Smooth muscle cell (in vitro differentiated cells): ENCODE measurements around the gene SLC7A8. TPM values are rescaled to one million over a fixed set of nuclear protein-coding genes. Genes with fewer than 3 reads are reported as not detected.

Source experiments
- DNase-seq: peaks from one replicate; lab custom pipeline; 2025; ENCODE audit not compliant: unreplicated experiment; lab: John Stamatoyannopoulos, UW
- H2AFZ ChIP-seq: fragments of 200-600 bp; sonication (generic); 2 replicates; pipeline ENCODE4 v1.6.0; 2016; ENCODE audit warnings: antibody characterized with exemption, low read depth, mild to moderate bottlenecking
- H3F3A ChIP-seq: fragments of 200-600 bp; sonication (generic); 2 replicates; pipeline ENCODE4 v1.6.0; 2017; ENCODE audit warnings: antibody characterized with exemption, low read depth
- H3K27ac ChIP-seq: fragments of 200-600 bp; sonication (generic); 2 replicates; pipeline ENCODE4 v1.5.1; 2016; ENCODE audit warnings: low read depth, mild to moderate bottlenecking
- H3K27me3 ChIP-seq: fragments of 200-600 bp; sonication (generic); 2 replicates; pipeline ENCODE4 v1.6.1; 2016; ENCODE audit warnings: low read depth, mild to moderate bottlenecking
- H3K36me3 ChIP-seq: fragments of 200-600 bp; sonication (generic); 2 replicates; pipeline ENCODE4 v1.5.1; 2016; ENCODE audit warnings: low read depth
- H3K4me1 ChIP-seq: fragments of 200-600 bp; sonication (generic); 2 replicates; pipeline ENCODE4 v1.5.1; 2016; ENCODE audit warnings: low read depth
- H3K4me2 ChIP-seq: fragments of 200-600 bp; sonication (generic); 2 replicates; pipeline ENCODE4 v1.6.0; 2016; ENCODE audit warnings: mild to moderate bottlenecking
- H3K4me3 ChIP-seq: fragments of 200-600 bp; sonication (generic); 2 replicates; pipeline ENCODE4 v1.5.1; 2016; ENCODE audit warnings: mild to moderate bottlenecking
- H3K79me2 ChIP-seq: fragments of 200-600 bp; sonication (generic); 2 replicates; pipeline ENCODE4 v1.6.0; 2016; ENCODE audit warnings: low read depth, mild to moderate bottlenecking
- H3K9ac ChIP-seq: fragments of 200-600 bp; sonication (generic); 2 replicates; pipeline ENCODE4 v1.6.0; 2016; ENCODE audit warnings: low read depth
- H3K9me3 ChIP-seq: fragments of 200-600 bp; sonication (generic); replicated peaks from 2 replicates; pipeline ENCODE4 v1.5.1; 2016; ENCODE audit warnings: low read depth
- H4K20me1 ChIP-seq: fragments of 200-600 bp; sonication (generic); 2 replicates; pipeline ENCODE4 v1.6.0; 2016; ENCODE audit warnings: low read depth
- CTCF ChIP-seq: fragments of 200-600 bp; sonication (generic); IDR thresholded peaks from 2 replicates; pipeline ENCODE4 v1.5.1; 2017; ENCODE audit warnings: borderline replicate concordance, mild to moderate bottlenecking, antibody characterized with exemption; ENCODE audit not compliant: insufficient read depth, poor library complexity, severe bottlenecking
- WGBS: methylation state at CpG from one replicate; pipeline ENCODE4 v1.1.7; 2016; ENCODE audit warnings: low lambda C conversion rate; 5-methylcytosine and 5-hydroxymethylcytosine counted together
- polyA plus RNA-seq: library from polyadenylated mRNA; unstranded; fragments of >200 nt; fragmentation: Nextera tagmentation; extraction: Ambion mirVana; gene quantifications from 2 replicates; pipeline ENCODE4 v1.2.1, GENCODE V29; 2016
- total RNA-seq: library from RNA; depleted of rRNA; stranded (reverse); fragments of >200 nt; gene quantifications from 2 replicates; pipeline ENCODE4 v1.2.3, GENCODE V29; 2014

The SLC7A8 gene
- total and polyA plus RNA-seq, 2 experiments from 2014 or later: 16.4 to 26.0 TPM

DNA sequence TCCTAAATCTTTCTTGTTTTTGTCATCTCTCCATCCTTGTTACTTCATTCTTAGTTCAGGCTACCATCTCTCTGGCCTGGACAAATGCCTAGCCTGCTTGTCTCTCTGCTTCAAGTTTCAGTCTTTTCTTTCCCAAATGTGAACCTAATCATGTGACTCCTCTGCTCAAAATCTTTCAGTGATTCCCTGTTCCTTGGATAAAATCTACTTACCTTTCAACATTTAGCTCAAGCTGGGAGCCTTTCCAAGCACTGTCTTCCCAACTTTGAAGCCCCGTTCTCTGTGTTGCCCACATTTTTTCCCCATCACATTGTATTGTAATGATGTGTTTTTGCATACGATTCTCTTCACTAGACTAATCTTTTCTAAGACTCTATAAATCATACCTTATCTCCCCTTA, 24.7 kb downstream of the SLC7A8 start:
- no peak overlapping the region for H3K4me3 ChIP-seq
- H3K27me3 ChIP-seq: no peaks in the 10 kb centered on the region
- H3K79me2 ChIP-seq: no peaks in the 10 kb centered on the region
- no peak overlapping the region for H3K9ac ChIP-seq
- H2AFZ ChIP-seq: no peak overlapping the region
- no peak for TF ChIP-seq CTCF
- peaks cover 35% of the 10 kb centered on the region for H3K4me1 ChIP-seq
- H3K4me2 ChIP-seq: no peak overlapping the region
- 41% methylated on average over 2 of the region's 2 CpGs for WGBS
- H3K9me3 ChIP-seq: no peaks in the 10 kb centered on the region
- peaks cover 12% of the 10 kb centered on the region for H3F3A ChIP-seq
- no peak overlapping the region for H3K27ac ChIP-seq
- no peaks in the 10 kb centered on the region for H4K20me1 ChIP-seq
- no peak for DNase-seq
- H3K36me3 ChIP-seq: no peaks in the 10 kb centered on the region

- H3K27me3 ChIP-seq: no peaks in the 10 kb centered on the region
- H3K79me2 ChIP-seq: no peaks in the 10 kb centered on the region
- no peaks in the 10 kb centered on the region for H3K36me3 ChIP-seq
- H3F3A ChIP-seq: peaks cover 9% of the 10 kb centered on the region
- H3K4me1 ChIP-seq: peaks cover 23% of the 10 kb centered on the region
- TF ChIP-seq CTCF: no peak
- no peaks in the 10 kb centered on the region for H4K20me1 ChIP-seq
- peak overlapping the region; percentile 23 for H3K4me3 ChIP-seq
- H3K4me2 ChIP-seq: peak overlapping the region; percentile 71
- H3K9ac ChIP-seq: peak overlapping the region; percentile 39
- peak; percentile 21 for DNase-seq
- peak overlapping the region; percentile 89 for H3K27ac ChIP-seq
- H2AFZ ChIP-seq: peak overlapping the region; percentile 63
- H3K9me3 ChIP-seq: no peaks in the 10 kb centered on the region
- WGBS: 29% methylated on average over 10 of the region's 10 CpGs
These were observed 28.4 kb downstream of the SLC7A8 start for GRCh38 chr14:23154964-23155587.

- Histone ChIP-seq H3K27ac (peak overlapping the region; percentile 89), H2AFZ (no peak overlapping the region)
- 24% methylated on average over 28 of the region's 28 CpGs for WGBS
These were observed 29.3 kb downstream of the SLC7A8 start for GRCh38 chr14:23153851-23154796.

More at GRCh38 chr14:23153851-23154796, 29.3 kb downstream of the SLC7A8 start:
- Histone ChIP-seq H3K79me2 (no peaks in the 10 kb centered on the region), H3K4me2 (peak overlapping the region; percentile 71), H3K4me3 (peak overlapping the region; percentile 11), H3K9ac (peak overlapping the region; percentile 37), H3F3A (peaks cover 13% of the 10 kb centered on the region), H4K20me1 (no peaks in the 10 kb centered on the region), H3K4me1 (peaks cover 17% of the 10 kb centered on the region), H3K9me3 (no peaks in the 10 kb centered on the region), H3K36me3 (no peaks in the 10 kb centered on the region), H3K27me3 (no peaks in the 10 kb centered on the region)
- TF ChIP-seq CTCF: no peak
- peak; percentile 21 for DNase-seq
